Right forelimb (tissue), 1 donor: Measurements from ENCODE around the gene BCL7A.
"Not testable (repeated sequence)": the region's sequence is repeated elsewhere in the genome, so short reads cannot be mapped to it uniquely, and the experiment has no call there.

ENCODE experiments used
- DNase-seq: peaks from one replicate; pipeline ENCODE4 v3.0.0-alpha.2; 2018

The BCL7A gene

GRCh38 chr12:122028165-122028904 is 6.7 kb downstream of the BCL7A start:
- DNase-seq, result no peak

- no peak for DNase-seq
Observed at GRCh38 chr12:122028905-122029560, 7.3 kb downstream of the BCL7A start.

- no peak for DNase-seq
Observed at GRCh38 chr12:122029620-122030423, 8.1 kb downstream of the BCL7A start.

- no peak for DNase-seq
Observed at GRCh38 chr12:122030424-122031035, 8.8 kb downstream of the BCL7A start.

- no peak for DNase-seq
Observed at GRCh38 chr12:122031342-122032216, 9.9 kb downstream of the BCL7A start.

- DNase-seq, result no peak
Observed at GRCh38 chr12:122032580-122032979, 10.9 kb downstream of the BCL7A start.

GRCh38 chr12:122035292-122035691 is 13.6 kb downstream of the BCL7A start:
- no peak for DNase-seq

GRCh38 chr12:122036153-122036552 is 14.5 kb downstream of the BCL7A start:
- DNase-seq, result no peak

GRCh38 chr12:122040579-122041386 is 19.1 kb downstream of the BCL7A start:
- no peak for DNase-seq

- not testable (repeated sequence) for DNase-seq
Observed at GRCh38 chr12:122041458-122041857, 19.8 kb downstream of the BCL7A start.

- DNase-seq, result no peak
Observed at GRCh38 chr12:122042910-122043309, 21.2 kb downstream of the BCL7A start.

GRCh38 chr12:122043476-122043875 is 21.8 kb downstream of the BCL7A start:
- DNase-seq, result no peak

- no peak for DNase-seq
Observed at GRCh38 chr12:122045262-122045661, 23.6 kb downstream of the BCL7A start.

- no peak for DNase-seq
Observed at GRCh38 chr12:122046145-122046544, 24.5 kb downstream of the BCL7A start.

GRCh38 chr12:122048151-122048550 is 26.5 kb downstream of the BCL7A start:
- no peak for DNase-seq

- no peak for DNase-seq
Observed at GRCh38 chr12:122049827-122050226, 28.1 kb downstream of the BCL7A start.

- no peak for DNase-seq
Observed at GRCh38 chr12:122050706-122051105, 29.0 kb downstream of the BCL7A start.

GRCh38 chr12:122051231-122051876 is 29.7 kb downstream of the BCL7A start:
- DNase-seq, result no peak

- no peak for DNase-seq
Observed at GRCh38 chr12:122052285-122052684, 30.6 kb downstream of the BCL7A start.

- DNase-seq, result no peak
Observed at GRCh38 chr12:122054842-122055520, 33.3 kb downstream of the BCL7A start.
